Pericardium fibroblast (primary cell): ENCODE data around the gene THBS4. TPM values are rescaled to one million over a fixed set of nuclear protein-coding genes. Genes with fewer than 3 reads are reported as not detected.

ENCODE experiments used
- total RNA-seq: library from RNA; depleted of rRNA; stranded (reverse); fragments of >200 nt; gene quantifications from 2 replicates; pipeline ENCODE4 v1.2.3, GENCODE V29; 2015

THBS4 gene
- 1.1 and 2.6 TPM in 2 replicates for total RNA-seq

DNA sequence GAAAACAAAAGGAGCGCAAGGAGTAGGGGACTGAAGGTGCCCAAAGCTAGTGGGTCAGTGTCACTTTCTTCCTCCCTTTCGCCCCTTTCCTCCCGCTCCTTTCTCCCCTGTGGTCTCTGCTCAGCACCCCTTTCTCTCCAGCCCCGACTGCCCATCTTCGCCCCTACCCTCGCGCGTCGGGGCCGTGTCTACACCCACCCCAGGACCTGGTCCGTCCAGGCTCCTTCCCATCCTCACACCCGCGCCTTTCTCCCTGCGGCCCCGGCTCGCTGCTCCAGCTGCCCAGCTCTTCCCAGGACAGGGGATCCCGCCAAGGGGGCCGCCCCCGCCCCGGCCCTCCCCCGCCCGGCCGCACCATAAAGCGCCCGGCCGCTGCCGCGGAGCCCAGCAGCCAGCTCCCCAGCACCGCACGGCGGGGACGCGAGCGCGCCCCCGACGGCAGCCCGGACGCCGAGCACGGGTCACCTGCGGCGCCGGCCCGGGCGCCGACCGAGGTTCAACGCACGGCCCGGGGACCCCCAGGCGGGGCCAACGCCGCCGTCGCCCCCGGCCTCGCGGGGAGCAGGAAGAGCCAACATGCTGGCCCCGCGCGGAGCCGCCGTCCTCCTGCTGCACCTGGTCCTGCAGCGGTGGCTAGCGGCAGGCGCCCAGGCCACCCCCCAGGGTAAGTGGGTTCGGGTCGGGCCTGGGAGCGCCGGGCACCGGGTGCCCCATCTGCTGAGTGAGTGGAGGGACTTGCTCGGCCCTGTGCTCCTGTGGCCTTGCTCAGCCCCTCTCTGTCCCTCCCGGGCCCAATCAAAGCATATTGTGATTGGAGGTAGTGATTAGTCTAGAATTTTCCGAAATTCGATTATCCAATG is at the start of gene THBS4:
TSS of gene THBS4 (plus strand) at position 387 of the 860 bp plus-strand sequence. CDS start at position 577, 190 bp downstream.

GRCh38 chr5:79990598-79991507 is 44.3 kb upstream of the THBS4 start, which contains the start of gene MTX3:
Gene MTX3 (minus strand): TSS chr5:79991262. CDS start chr5:79991238, 24 bp downstream.

Other genes with a start within 250 kb of the THBS4 start
- gene MTX3, start 44.1 kb upstream of the THBS4 start, total RNA-seq: 5.4 and 8.8 TPM in 2 replicates
- gene SERINC5, start 220.7 kb downstream of the THBS4 start, total RNA-seq: 8.1 and 10.6 TPM in 2 replicates